Naive thymus-derived CD4-positive, alpha-beta T cell (primary cell): ENCODE measurements around the gene IRF2. TPM values are rescaled to one million over a fixed set of nuclear protein-coding genes. Genes with fewer than 3 reads are reported as not detected.

ENCODE experiments used
- ATAC-seq: fragments of 150-1000 bp; cut with Tn5 transposase; 2 replicates; pipeline ENCODE4 v1.10.0; 2021; ENCODE audit warnings: mild to moderate bottlenecking, moderate library complexity
- CTCF ChIA-PET: fragments of 350-600 bp; sonication (Branson Sonifier 250); formaldehyde crosslinking; loops from one replicate; lab custom pipeline; 2021; ENCODE audit warnings: antibody characterized with exemption; lab: Charles Lee
- POLR2A ChIA-PET: fragments of 350-600 bp; sonication (Branson Sonifier 250); formaldehyde crosslinking; loops from one replicate; lab custom pipeline; 2021; ENCODE audit warnings: antibody characterized with exemption, inconsistent platforms; lab: Charles Lee
- DNase-seq, 9 donors: peaks; one replicate each; pipeline versions ENCODE4 v3.0.0 to v3.0.0-alpha.2; 2020 to 2022; ENCODE audit warnings: mixed read lengths in 1 of 9
- H3K27ac ChIP-seq: one replicate; pipeline ENCODE4 v1.7.0; 2013; ENCODE audit warnings: mild to moderate bottlenecking, low read depth, low read length, moderate library complexity
- H3K27me3 ChIP-seq, 2 donors: one replicate each; pipeline ENCODE4 v1.7.0; 2013; ENCODE audit warnings: low read length in 2 of 2, mild to moderate bottlenecking in 2 of 2, moderate library complexity in 2 of 2; ENCODE audit not compliant: control insufficient read depth in 2 of 2, insufficient read depth in 2 of 2
- H3K36me3 ChIP-seq, 3 experiments: 1 replicate in 2 of 3; 2 replicates in 1 of 3; pipeline ENCODE4 v1.7.0; 2013; ENCODE audit warnings: low read length in 3 of 3, mild to moderate bottlenecking in 3 of 3, moderate library complexity in 1 of 3; ENCODE audit not compliant: insufficient read depth in 3 of 3, control insufficient read depth in 2 of 3
- H3K4me1 ChIP-seq, 2 donors: one replicate each; pipeline ENCODE4 v1.7.0; 2013; ENCODE audit warnings: low read length in 2 of 2, mild to moderate bottlenecking in 2 of 2, moderate library complexity in 1 of 2; ENCODE audit not compliant: control insufficient read depth in 2 of 2, insufficient read depth in 2 of 2
- H3K4me3 ChIP-seq: 2 replicates; pipeline ENCODE4 v1.7.0; 2013; ENCODE audit warnings: mild to moderate bottlenecking, low read length
- H3K9me3 ChIP-seq, 3 experiments: 1 replicate in 2 of 3; 2 replicates in 1 of 3; pipeline ENCODE4 v1.7.0; 2013; ENCODE audit warnings: low read length in 3 of 3; ENCODE audit not compliant: control insufficient read depth in 2 of 3
- H3K27ac Mint-ChIP-seq, 9 donors: one replicate each; pipeline ENCODE4 v1.8.0; 2020 to 2022; ENCODE audit warnings: mixed read lengths in 9 of 9, mild to moderate bottlenecking in 8 of 9, moderate library complexity in 5 of 9, inconsistent platforms in 2 of 9
- H3K27me3 Mint-ChIP-seq, 5 donors: one replicate each; pipeline ENCODE4 v1.8.0; 2021 to 2022; ENCODE audit warnings: mixed read lengths in 5 of 5, mild to moderate bottlenecking in 1 of 5
- H3K36me3 Mint-ChIP-seq, 5 donors: one replicate each; pipeline ENCODE4 v1.8.0; 2020 to 2022; ENCODE audit warnings: mixed read lengths in 5 of 5, mild to moderate bottlenecking in 3 of 5, inconsistent platforms in 1 of 5
- H3K4me1 Mint-ChIP-seq, 7 donors: one replicate each; pipeline ENCODE4 v1.8.0; 2020 to 2022; ENCODE audit warnings: mixed read lengths in 7 of 7, mild to moderate bottlenecking in 3 of 7, inconsistent platforms in 1 of 7
- H3K4me3 Mint-ChIP-seq, 10 donors: one replicate each; pipeline ENCODE4 v1.8.0; 2020 to 2022; ENCODE audit warnings: mild to moderate bottlenecking in 10 of 10, mixed read lengths in 10 of 10, moderate library complexity in 6 of 10, inconsistent platforms in 2 of 10
- H3K9me3 Mint-ChIP-seq, 11 donors: one replicate each; pipeline ENCODE4 v1.8.0; 2020 to 2022; ENCODE audit warnings: mixed read lengths in 11 of 11, mild to moderate bottlenecking in 4 of 11, inconsistent platforms in 1 of 11, moderate library complexity in 1 of 11
- intact Hi-C, 2 donors: fragments of 100-400 bp; cut with micrococcal nuclease; formaldehyde crosslinking; loops; one replicate each; pipeline ENCODE4 v1.15.1; 2023
- polyA plus RNA-seq, 2 donors: library from polyadenylated mRNA; unstranded; fragments of 300-500 nt; fragmentation: Illumina TruSeq; gene quantifications; one replicate each; pipeline ENCODE4 v1.2.3, GENCODE V29; 2021
- total RNA-seq, 6 experiments: library from RNA in 5 of 6; stranded (reverse) in 5 of 6; gene quantifications; 1 replicate in 5 of 6; 2 replicates in 1 of 6; pipeline ENCODE4 v1.2.3 and lab custom pipeline; 2021 to 2026

The IRF2 gene
- total and polyA plus RNA-seq, 7 experiments from 2014 or later = 31.2 to 87.0 (median 77.5) TPM

GRCh38 chr4:184356366-184356765 is 118.0 kb downstream of the IRF2 start:
- DNase-seq (no peak), ATAC-seq (no peak)
- Histone ChIP-seq H3K27me3 (no peaks in the 10 kb centered on the region), H3K36me3 (no peaks in the 10 kb centered on the region), H3K27ac (no peak overlapping the region), H3K9me3 (no peaks in the 10 kb centered on the region), H3K4me3 (no peak overlapping the region), H3K4me1 (peaks cover 0 to 12% of the 10 kb centered on the region in 2 donors)
- Mint-ChIP-seq H3K4me1 (peaks cover 7 to 30% (median 15%) of the 10 kb centered on the region in 7 donors), H3K36me3 (peaks cover 0 to 11% (median 3%) of the 10 kb centered on the region in 5 donors), H3K4me3 (no peak overlapping the region), H3K9me3 (peaks cover 0 to 7% (median 0%) of the 10 kb centered on the region in 11 donors), H3K27me3 (no peaks in the 10 kb centered on the region), H3K27ac (peak overlapping the region in 4 of 9 donors; percentile 3 to 58 (median 38))
- POLR2A ChIA-PET = no interaction called here
- CTCF ChIA-PET = no interaction called here
- intact Hi-C loops = no loop called here

GRCh38 chr4:184355857-184356256 is 118.5 kb downstream of the IRF2 start:
- ATAC-seq (no peak), DNase-seq (no peak)
- peaks cover 0 to 7% (median 0%) of the 10 kb centered on the region in 11 donors for H3K9me3 Mint-ChIP-seq
- Histone ChIP-seq H3K27ac (no peak overlapping the region), H3K4me3 (no peak overlapping the region), H3K36me3 (no peaks in the 10 kb centered on the region), H3K9me3 (no peaks in the 10 kb centered on the region), H3K27me3 (no peaks in the 10 kb centered on the region), H3K4me1 (peaks cover 0 to 12% of the 10 kb centered on the region in 2 donors)
- ChIA-PET POLR2A (no interaction called here), CTCF (no interaction called here)
- peak overlapping the region in 3 of 9 donors; percentile 9 to 43 (median 33) for H3K27ac Mint-ChIP-seq
- peaks cover 0 to 11% (median 3%) of the 10 kb centered on the region in 5 donors for H3K36me3 Mint-ChIP-seq
- peaks cover 7 to 30% (median 15%) of the 10 kb centered on the region in 7 donors for H3K4me1 Mint-ChIP-seq
- intact Hi-C loops = no loop called here
- peaks cover 0 to 3% (median 0%) of the 10 kb centered on the region in 5 donors for H3K27me3 Mint-ChIP-seq
- no peak overlapping the region for H3K4me3 Mint-ChIP-seq

- Mint-ChIP-seq H3K9me3 (peaks cover 0 to 7% (median 0%) of the 10 kb centered on the region in 11 donors), H3K27me3 (peaks cover 0 to 3% (median 0%) of the 10 kb centered on the region in 5 donors), H3K4me3 (peak overlapping the region in 3 of 10 donors; percentile 1 to 30 (median 25)), H3K27ac (peak overlapping the region in 8 of 9 donors; percentile 8 to 82 (median 44)), H3K36me3 (peaks cover 0 to 11% (median 3%) of the 10 kb centered on the region in 5 donors), H3K4me1 (peaks cover 7 to 30% (median 15%) of the 10 kb centered on the region in 7 donors)
- POLR2A ChIA-PET = interaction anchor here (1.0 kb wide), 1 partner anchor 91 kb away, joined by 3 read pairs; no protein-coding TSS in a partner anchor
- H3K4me3 ChIP-seq = no peak overlapping the region
- CTCF ChIA-PET = no interaction called here
- DNase-seq = peak in 6 of 9 donors; percentile 6 to 48 (median 33)
- peaks cover 0 to 12% of the 10 kb centered on the region in 2 donors for H3K4me1 ChIP-seq
- H3K9me3 ChIP-seq = no peaks in the 10 kb centered on the region
- H3K27me3 ChIP-seq = no peaks in the 10 kb centered on the region
- peak; percentile 89 for ATAC-seq
- H3K36me3 ChIP-seq = no peaks in the 10 kb centered on the region
- no peak overlapping the region for H3K27ac ChIP-seq
- intact Hi-C loops = no loop called here
Measured at GRCh38 chr4:184355111-184355604, 119.2 kb downstream of the IRF2 start.

- Histone ChIP-seq H3K27me3 (no peaks in the 10 kb centered on the region), H3K9me3 (no peaks in the 10 kb centered on the region), H3K27ac (no peak overlapping the region), H3K4me1 (peaks cover 0 to 12% of the 10 kb centered on the region in 2 donors), H3K4me3 (no peak overlapping the region), H3K36me3 (no peaks in the 10 kb centered on the region)
- Mint-ChIP-seq H3K4me1 (peaks cover 11 to 30% (median 17%) of the 10 kb centered on the region in 7 donors), H3K4me3 (no peak overlapping the region), H3K9me3 (peaks cover 0 to 6% (median 0%) of the 10 kb centered on the region in 11 donors), H3K36me3 (peaks cover 0 to 5% (median 0%) of the 10 kb centered on the region in 5 donors), H3K27ac (no peak overlapping the region), H3K27me3 (peaks cover 0 to 3% (median 0%) of the 10 kb centered on the region in 5 donors)
- no peak for ATAC-seq
- DNase-seq = no peak
- intact Hi-C loops = no loop called here
- ChIA-PET CTCF (no interaction called here), POLR2A (no interaction called here)
Measured at GRCh38 chr4:184352891-184353290, 121.5 kb downstream of the IRF2 start.

GRCh38 chr4:184351560-184352451 is 122.5 kb downstream of the IRF2 start:
- Mint-ChIP-seq H3K4me3 (no peak overlapping the region), H3K4me1 (peaks cover 13 to 30% (median 19%) of the 10 kb centered on the region in 7 donors), H3K9me3 (no peaks in the 10 kb centered on the region), H3K27ac (no peak overlapping the region), H3K27me3 (peaks cover 0 to 3% (median 0%) of the 10 kb centered on the region in 5 donors), H3K36me3 (peaks cover 0 to 2% (median 0%) of the 10 kb centered on the region in 5 donors)
- DNase-seq = no peak
- H3K4me1 ChIP-seq = peaks cover 0 to 12% of the 10 kb centered on the region in 2 donors
- CTCF ChIA-PET = no interaction called here
- H3K4me3 ChIP-seq = no peak overlapping the region
- no peak overlapping the region for H3K27ac ChIP-seq
- intact Hi-C loops = no loop called here
- no peaks in the 10 kb centered on the region for H3K36me3 ChIP-seq
- no peaks in the 10 kb centered on the region for H3K27me3 ChIP-seq
- no peaks in the 10 kb centered on the region for H3K9me3 ChIP-seq
- no peak for ATAC-seq
- POLR2A ChIA-PET = interaction anchor here (1.0 to 1.1 kb wide), 2 partner anchors 84 to 152 kb away, joined by 3 to 4 read pairs; no protein-coding TSS in a partner anchor

- peaks cover 15 to 26% (median 18%) of the 10 kb centered on the region in 7 donors for H3K4me1 Mint-ChIP-seq
- ATAC-seq (no peak), DNase-seq (no peak)
- H3K9me3 Mint-ChIP-seq = no peaks in the 10 kb centered on the region
- ChIA-PET POLR2A (interaction anchor here (1.1 kb wide), 1 partner anchor 83 kb away, joined by 4 read pairs; no protein-coding TSS in a partner anchor), CTCF (no interaction called here)
- Histone ChIP-seq H3K27me3 (no peaks in the 10 kb centered on the region), H3K4me1 (peaks cover 0 to 12% of the 10 kb centered on the region in 2 donors), H3K9me3 (no peaks in the 10 kb centered on the region), H3K4me3 (no peak overlapping the region), H3K27ac (no peak overlapping the region), H3K36me3 (no peaks in the 10 kb centered on the region)
- H3K36me3 Mint-ChIP-seq = no peaks in the 10 kb centered on the region
- H3K4me3 Mint-ChIP-seq = no peak overlapping the region
- no peak overlapping the region for H3K27ac Mint-ChIP-seq
- intact Hi-C loops = no loop called here
- H3K27me3 Mint-ChIP-seq = peaks cover 0 to 3% (median 0%) of the 10 kb centered on the region in 5 donors
Measured at GRCh38 chr4:184350964-184351363, 123.4 kb downstream of the IRF2 start.
